Measurements from ENCODE around the gene ASTN2.

The ASTN2 gene

GRCh38 chr9:116605904-116606341, 808.9 kb downstream of the ASTN2 start:
- CTCF ChIA-PET = interaction anchor here (1.1 to 1.3 kb wide), 2 partner anchors 9 to 12 kb away, joined by 3 read pairs; no protein-coding TSS in a partner anchor
- no peak for TF ChIP-seq CTCF (IDR thresholded peaks at IDR 0.05; ENCODE audit: control extremely low read depth, extremely low read depth, low read depth, missing control alignments)
- DNase-seq (ENCODE audit: extremely low spot score) = no peak
- POLR2A ChIA-PET = no interaction called here

GRCh38 chr9:116605060-116605459, 809.8 kb downstream of the ASTN2 start:
- ChIA-PET CTCF (interaction anchor here (1.1 to 1.3 kb wide), 2 partner anchors 8 to 11 kb away, joined by 3 read pairs; no protein-coding TSS in a partner anchor), POLR2A (no interaction called here)
- no peak for TF ChIP-seq CTCF (IDR thresholded peaks at IDR 0.05; ENCODE audit: control extremely low read depth, extremely low read depth, low read depth, missing control alignments)
- DNase-seq (ENCODE audit: extremely low spot score) = no peak

- CTCF ChIA-PET = no interaction called here
- no peak for TF ChIP-seq CTCF (IDR thresholded peaks at IDR 0.05; ENCODE audit: control extremely low read depth, extremely low read depth, low read depth, missing control alignments)
- POLR2A ChIA-PET = no interaction called here
- DNase-seq (ENCODE audit: extremely low spot score) = no peak
These were observed 810.6 kb downstream of the ASTN2 start for GRCh38 chr9:116604251-116604650.

GRCh38 chr9:116599342-116599884, 815.4 kb downstream of the ASTN2 start:
- no peak for TF ChIP-seq CTCF (IDR thresholded peaks at IDR 0.05; ENCODE audit: control extremely low read depth, extremely low read depth, low read depth, missing control alignments)
- DNase-seq (ENCODE audit: extremely low spot score) = no peak
- ChIA-PET CTCF (no interaction called here), POLR2A (no interaction called here)

GRCh38 chr9:116596646-116597045, 818.2 kb downstream of the ASTN2 start:
- ChIA-PET POLR2A (no interaction called here), CTCF (interaction anchor here (1.0 kb wide), 1 partner anchor 9 kb away, joined by 3 read pairs; no protein-coding TSS in a partner anchor)
- no peak for DNase-seq (ENCODE audit: extremely low spot score)
- TF ChIP-seq CTCF (IDR thresholded peaks at IDR 0.05; ENCODE audit: control extremely low read depth, extremely low read depth, low read depth, missing control alignments) = no peak

- POLR2A ChIA-PET = no interaction called here
- TF ChIP-seq CTCF (IDR thresholded peaks at IDR 0.05; ENCODE audit: control extremely low read depth, extremely low read depth, low read depth, missing control alignments) = no peak
- CTCF ChIA-PET = interaction anchor here (1.0 to 2.1 kb wide), 3 partner anchors 11 to 40 kb away, joined by 3 to 7 read pairs (median 3); no protein-coding TSS in a partner anchor
- DNase-seq (ENCODE audit: extremely low spot score) = no peak
These were observed 820.3 kb downstream of the ASTN2 start for GRCh38 chr9:116594547-116594946.

All from GM10248 (cell line).